HepG2 (cell line): ENCODE data around the gene DRAP1. TPM values are rescaled to one million over a fixed set of nuclear protein-coding genes. Genes with fewer than 3 reads are reported as not detected.

Experiments
- AKNA ChIP-seq: sonication (generic); formaldehyde crosslinking; IDR thresholded peaks from 2 replicates; pipeline ENCODE4 v1.4.0; 2020; ENCODE audit warnings: missing genetic modification reagents, borderline replicate concordance
- CBX5 ChIP-seq: sonication (generic); formaldehyde crosslinking; IDR thresholded peaks from 2 replicates; pipeline ENCODE4 v1.4.0; 2020; ENCODE audit warnings: missing genetic modification reagents, borderline replicate concordance
- FOXK1 ChIP-seq: sonication (generic); formaldehyde crosslinking; IDR thresholded peaks from 2 replicates; pipeline ENCODE4 v1.4.0; 2020; ENCODE audit warnings: low read depth, missing genetic modification reagents, borderline replicate concordance
- MEF2D ChIP-seq: sonication (generic); formaldehyde crosslinking; IDR thresholded peaks from 2 replicates; pipeline ENCODE4 v1.5.1; 2020; ENCODE audit warnings: mild to moderate bottlenecking, missing genetic modification reagents
- MTF1 ChIP-seq: sonication (generic); formaldehyde crosslinking; IDR thresholded peaks from 2 replicates; pipeline ENCODE4 v1.5.0; 2020; ENCODE audit warnings: missing genetic modification reagents
- PAWR ChIP-seq: sonication (generic); formaldehyde crosslinking; IDR thresholded peaks from 2 replicates; pipeline ENCODE4 v1.4.0; 2020; ENCODE audit warnings: missing genetic modification reagents, mild to moderate bottlenecking, borderline replicate concordance
- PLSCR1 ChIP-seq: sonication (generic); formaldehyde crosslinking; IDR thresholded peaks from 2 replicates; pipeline ENCODE4 v1.5.0; 2020; ENCODE audit warnings: missing genetic modification reagents, mild to moderate bottlenecking, borderline replicate concordance
- RBM39 ChIP-seq: fragments of 200-400 bp; formaldehyde crosslinking; IDR thresholded peaks from one replicate; pipeline ENCODE4 v1.6.1; 2018; ENCODE audit warnings: antibody characterized with exemption, mild to moderate bottlenecking, low read depth, low read length; ENCODE audit not compliant: poor library complexity, severe bottlenecking
- SNAPC2 ChIP-seq: sonication (generic); formaldehyde crosslinking; IDR thresholded peaks from 2 replicates; pipeline ENCODE4 v1.8.1; 2022; ENCODE audit warnings: mild to moderate bottlenecking, missing genetic modification reagents
- U2AF2 ChIP-seq: fragments of 200-400 bp; formaldehyde crosslinking; IDR thresholded peaks from 2 replicates; pipeline ENCODE4 v1.6.1; 2017; ENCODE audit warnings: low read depth, mild to moderate bottlenecking, low read length
- ZFP1 ChIP-seq: IDR thresholded peaks from 2 replicates; pipeline ENCODE4 v1.6.1; 2016
- ZMYM2 ChIP-seq: sonication (generic); formaldehyde crosslinking; IDR thresholded peaks from 2 replicates; pipeline ENCODE4 v1.8.0; 2022; ENCODE audit warnings: mild to moderate bottlenecking, missing genetic modification reagents
- ZNF17 ChIP-seq: sonication (generic); formaldehyde crosslinking; IDR thresholded peaks from 2 replicates; pipeline ENCODE4 v1.5.0; 2020; ENCODE audit warnings: mild to moderate bottlenecking, missing genetic modification reagents
- ZNF326 ChIP-seq: sonication (generic); formaldehyde crosslinking; IDR thresholded peaks from 2 replicates; pipeline ENCODE4 v1.4.0; 2020; ENCODE audit warnings: missing genetic modification reagents, borderline replicate concordance
- ZNF510 ChIP-seq: sonication (generic); formaldehyde crosslinking; IDR thresholded peaks from 2 replicates; pipeline ENCODE4 v1.4.0; 2020; ENCODE audit warnings: low read depth, mild to moderate bottlenecking, missing genetic modification reagents
- ZNF512 ChIP-seq: sonication (generic); formaldehyde crosslinking; IDR thresholded peaks from 2 replicates; pipeline ENCODE4 v1.4.0; 2020; ENCODE audit warnings: mild to moderate bottlenecking, missing genetic modification reagents
- ZNF605 ChIP-seq: sonication (generic); formaldehyde crosslinking; IDR thresholded peaks from 2 replicates; pipeline ENCODE4 v1.8.0; 2022; ENCODE audit warnings: mild to moderate bottlenecking, missing genetic modification reagents
- ZNF674 ChIP-seq: sonication (generic); formaldehyde crosslinking; IDR thresholded peaks from 2 replicates; pipeline ENCODE4 v1.5.0; 2020; ENCODE audit warnings: low read depth, mild to moderate bottlenecking, missing genetic modification reagents
- polyA plus RNA-seq, 8 experiments: library from polyadenylated mRNA; depleted of rRNA in 3 of 8; stranded (reverse) in 7 of 8; unstranded in 1 of 8; fragments of >200 nt; fragmentation: Illumina TruSeq in 4 of 8; extraction: Trizol in 4 of 8; gene quantifications; 2 replicates each; pipeline versions ENCODE4 v1.2.1 to v1.2.3, GENCODE V29; 2011 to 2016; ENCODE audit warnings: low read depth in 4 of 8, missing spikeins in 1 of 8, mixed read lengths in 1 of 8; ENCODE audit not compliant: insufficient read depth in 1 of 8
- total RNA-seq, 5 experiments: library from RNA; depleted of rRNA; stranded (reverse); fragments of >200 nt; fragmentation: Illumina TruSeq; extraction: Trizol; gene quantifications; 2 replicates each; pipeline ENCODE4 v1.2.3, GENCODE V29; 2016; ENCODE audit warnings: low read depth in 1 of 5

DRAP1 gene
- total and polyA plus RNA-seq, 2 of the 13 experiments (the other 11 are each of a cell fraction or from before 2014, with no cell fraction given) = 46.8 to 52.3 TPM

- TF ChIP-seq FOXK1 (no peak), ZFP1 (CRISPR knock-in tag) (no peak), ZNF605 (CRISPR knock-in tag) (peak; percentile 27; the same call in 1 of the 2 replicates), ZNF674 (CRISPR knock-in tag) (no peak), PAWR (CRISPR knock-in tag) (no peak), ZNF512 (CRISPR knock-in tag) (no peak), U2AF2 (no peak), ZNF326 (CRISPR knock-in tag) (no peak), ZMYM2 (CRISPR knock-in tag) (peak; percentile 95), MEF2D (CRISPR knock-in tag) (peak; percentile 57; the same call in 1 of the 2 replicates), MTF1 (CRISPR knock-in tag) (no peak), ZNF510 (no peak), ZNF17 (CRISPR knock-in tag) (no peak), RBM39 (peak; percentile 49), AKNA (no peak), PLSCR1 (CRISPR knock-in tag) (no peak), SNAPC2 (no peak), CBX5 (no peak)
Measured at GRCh38 chr11:65873318-65874156, 45.7 kb upstream of the DRAP1 start (continued).
